ENCODE data around the gene VPS51. TPM values are rescaled to one million over a fixed set of nuclear protein-coding genes. Genes with fewer than 3 reads are reported as not detected.

VPS51 gene
- total and polyA plus RNA-seq, 9 of the 15 experiments (the other 6 are each of a cell fraction or from before 2014, with no cell fraction given) = 1.8 to 143 (median 46.8) TPM

DNA sequence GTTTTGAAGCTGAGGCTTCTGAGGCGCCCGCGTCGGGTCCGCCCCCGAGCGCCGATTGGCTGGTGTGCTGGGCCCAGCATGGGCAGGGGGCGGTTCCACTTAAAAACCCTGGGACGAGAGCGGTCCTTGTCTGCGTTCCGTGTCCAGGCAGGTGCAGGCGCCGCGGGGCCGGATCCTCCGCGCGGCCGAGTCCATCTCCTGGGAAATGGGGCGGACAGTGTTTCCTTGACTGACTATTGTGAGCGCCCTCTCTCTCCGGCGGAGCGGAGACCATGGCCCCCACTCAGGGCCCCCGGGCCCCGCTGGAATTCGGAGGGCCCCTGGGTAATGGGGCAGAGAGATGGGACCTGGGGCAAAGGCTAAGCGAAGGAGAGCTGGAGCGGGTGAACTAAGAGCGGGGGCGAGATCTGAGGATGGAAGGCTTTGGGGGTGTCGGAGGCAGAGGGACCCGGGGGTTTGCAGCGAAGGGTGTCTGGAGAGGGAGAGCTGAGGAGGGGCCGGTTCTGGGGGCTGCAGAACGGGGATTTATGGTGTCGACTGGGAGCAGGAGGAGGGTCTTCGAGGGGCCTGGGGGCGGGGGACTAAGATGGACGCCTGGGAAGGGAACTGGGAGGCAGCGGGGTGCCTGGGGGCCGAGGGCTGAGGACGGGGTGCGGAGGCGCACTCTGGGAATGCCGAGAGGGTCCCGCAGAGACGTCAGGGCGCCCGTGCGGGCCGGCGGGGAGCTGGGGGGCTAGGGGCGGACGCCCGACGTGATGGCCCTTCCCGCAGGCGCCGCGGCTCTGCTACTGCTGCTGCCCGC, 15.9 kb downstream of the VPS51 start, which contains the start of gene TM7SF2 (continued):
- no peak for TF ChIP-seq CEBPG (CRISPR knock-in tag; IDR thresholded peaks at IDR 0.05)
- no peak for TF ChIP-seq CEBPG (tag; conservative IDR thresholded peaks at IDR 0.05 in 1 of 2, IDR thresholded peaks at IDR 0.05 in 1 of 2)
- TF ChIP-seq MYC (IDR thresholded peaks at IDR 0.05; ENCODE audit: low read depth, low read length) = no peak
- peak; percentile 87; the same call in 1 of the 2 replicates for TF ChIP-seq MYC (CRISPR knock-in tag; IDR thresholded peaks at IDR 0.05; ENCODE audit: borderline replicate concordance, low read depth)
- no peak for TF ChIP-seq TEAD1 (CRISPR knock-in tag; IDR thresholded peaks at IDR 0.05)
- no peak for TF ChIP-seq CEBPB (tag; IDR thresholded peaks at IDR 0.05)
- no peak for TF ChIP-seq SMARCE1 (IDR thresholded peaks at IDR 0.05)
- no peak for TF ChIP-seq GABPA (tag; conservative IDR thresholded peaks at IDR 0.05; ENCODE audit: low read depth)
- TF ChIP-seq THRA (IDR thresholded peaks at IDR 0.05) = no peak
- no peak for TF ChIP-seq ESRRA (IDR thresholded peaks at IDR 0.05; ENCODE audit: borderline replicate concordance, low read depth)
- no peak for TF ChIP-seq SP2 (IDR thresholded peaks at IDR 0.05; ENCODE audit: extremely low read depth, low read depth, low read length, poor library complexity, severe bottlenecking)
- TF ChIP-seq RAD21 (CRISPR knock-in tag; conservative IDR thresholded peaks at IDR 0.05 in 1 of 2, IDR thresholded peaks at IDR 0.05 in 1 of 2) = no peak
- no peak for TF ChIP-seq HIVEP1 (CRISPR knock-in tag; IDR thresholded peaks at IDR 0.05)
- TF ChIP-seq ATF2 (CRISPR knock-in tag; IDR thresholded peaks at IDR 0.05) = no peak
- 0 out of 2 replicates have a peak, but pooled peaks have one; percentile 29 for TF ChIP-seq DPF2 (IDR thresholded peaks at IDR 0.05)
- TF ChIP-seq ZNF408 (CRISPR knock-in tag; IDR thresholded peaks at IDR 0.05; ENCODE audit: low read depth) = no peak
- TF ChIP-seq ZBTB34 (CRISPR knock-in tag; IDR thresholded peaks at IDR 0.05) = no peak
- TF ChIP-seq POLR2AphosphoS2 (IDR thresholded peaks at IDR 0.05; ENCODE audit: low read length) = peak; percentile 95
- TF ChIP-seq MYBL2 (IDR thresholded peaks at IDR 0.05; ENCODE audit: low read depth) = no peak
- TF ChIP-seq MYBL2 (CRISPR knock-in tag; IDR thresholded peaks at IDR 0.05; ENCODE audit: borderline replicate concordance) = no peak
- TF ChIP-seq, protein P1, sequence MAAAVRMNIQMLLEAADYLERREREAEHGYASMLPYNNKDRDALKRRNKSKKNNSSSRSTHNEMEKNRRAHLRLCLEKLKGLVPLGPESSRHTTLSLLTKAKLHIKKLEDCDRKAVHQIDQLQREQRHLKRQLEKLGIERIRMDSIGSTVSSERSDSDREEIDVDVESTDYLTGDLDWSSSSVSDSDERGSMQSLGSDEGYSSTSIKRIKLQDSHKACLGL (CRISPR knock-in tag; IDR thresholded peaks at IDR 0.05; ENCODE audit: borderline replicate concordance, poor library complexity, severe bottlenecking) = no peak
- TF ChIP-seq GATA2 (CRISPR knock-in tag; IDR thresholded peaks at IDR 0.05) = no peak
- no peak for TF ChIP-seq BRCA1 (IDR thresholded peaks at IDR 0.05)
- no peak for TF ChIP-seq BRCA1 (CRISPR knock-in tag; IDR thresholded peaks at IDR 0.05)

All from K562 (cell line).